Naive thymus-derived CD8-positive, alpha-beta T cell (primary cell): Measurements from ENCODE around the gene TEX51. TPM values are rescaled to one million over a fixed set of nuclear protein-coding genes. Genes with fewer than 3 reads are reported as not detected.

Experiments
- ATAC-seq, 2 donors: fragments of 150-1000 bp; cut with Tn5 transposase in 1 of 2; sonication (Bioruptor Pico), chemical (Tn5 transposase) in 1 of 2; 1 replicate in 1 of 2; 2 replicates in 1 of 2; pipeline ENCODE4 v1.10.0; 2021; ENCODE audit warnings: mild to moderate bottlenecking in 2 of 2, moderate library complexity in 2 of 2
- POLR2A ChIA-PET: fragments of 350-600 bp; sonication (Branson Sonifier 250); formaldehyde crosslinking; loops from one replicate; lab custom pipeline; 2021; ENCODE audit warnings: antibody characterized with exemption; lab: Charles Lee
- DNase-seq, 10 donors: peaks; one replicate each; pipeline versions ENCODE4 v3.0.0 to v3.0.0-alpha.2; 2020 to 2022
- H3K27ac Mint-ChIP-seq, 10 donors: one replicate each; pipeline ENCODE4 v1.8.0; 2020 to 2022; ENCODE audit warnings: mild to moderate bottlenecking in 10 of 10, mixed read lengths in 10 of 10, moderate library complexity in 4 of 10, inconsistent platforms in 1 of 10
- H3K27me3 Mint-ChIP-seq, 5 donors: one replicate each; pipeline ENCODE4 v1.8.0; 2021 to 2022; ENCODE audit warnings: mixed read lengths in 5 of 5
- H3K36me3 Mint-ChIP-seq, 3 donors: one replicate each; pipeline ENCODE4 v1.8.0; 2020 to 2022; ENCODE audit warnings: mixed read lengths in 3 of 3, mild to moderate bottlenecking in 2 of 3, inconsistent platforms in 1 of 3
- H3K4me1 Mint-ChIP-seq, 4 donors: one replicate each; pipeline ENCODE4 v1.8.0; 2021 to 2022; ENCODE audit warnings: mixed read lengths in 4 of 4
- H3K4me3 Mint-ChIP-seq, 10 donors: one replicate each; pipeline ENCODE4 v1.8.0; 2020 to 2022; ENCODE audit warnings: mild to moderate bottlenecking in 10 of 10, mixed read lengths in 10 of 10, moderate library complexity in 6 of 10, inconsistent platforms in 1 of 10
- H3K9me3 Mint-ChIP-seq, 9 donors: one replicate each; pipeline ENCODE4 v1.8.0; 2020 to 2022; ENCODE audit warnings: mixed read lengths in 9 of 9, mild to moderate bottlenecking in 3 of 9, inconsistent platforms in 1 of 9, moderate library complexity in 1 of 9
- polyA plus RNA-seq, 3 donors: library from polyadenylated mRNA; unstranded; fragments of 300-500 nt; fragmentation: Illumina TruSeq; gene quantifications; one replicate each; pipeline ENCODE4 v1.2.3, GENCODE V29; 2021
- total RNA-seq, 8 experiments: library from RNA in 2 of 8; stranded (reverse) in 2 of 8; gene quantifications; one replicate each; pipeline ENCODE4 v1.2.3 and lab custom pipeline; 2021 to 2026

TEX51 gene
- total and polyA plus RNA-seq, 5 experiments from 2014 or later: not detected

DNA sequence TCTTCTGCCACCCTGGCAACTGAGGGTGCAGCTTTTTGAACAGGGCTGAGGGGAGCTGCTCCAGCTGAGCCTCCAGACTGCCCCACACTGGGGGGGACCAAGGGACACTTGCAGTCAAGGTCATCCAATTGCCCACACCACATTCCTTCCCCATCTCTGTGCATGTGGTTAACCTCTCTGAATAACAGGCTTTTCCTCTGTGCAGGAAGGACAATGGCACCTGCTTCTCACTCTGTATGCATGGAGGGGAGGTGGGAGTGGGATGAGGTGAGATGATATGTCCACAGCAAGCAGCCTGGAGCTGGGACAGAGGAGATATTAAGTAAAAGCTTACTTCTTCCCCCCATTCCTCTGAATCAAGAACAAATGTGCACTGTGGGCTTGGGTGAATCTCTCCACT lies 39.1 kb upstream of the TEX51 start:
- no peak for ATAC-seq
- Mint-ChIP-seq H3K9me3 (no peaks in the 10 kb centered on the region), H3K36me3 (no peaks in the 10 kb centered on the region), H3K27ac (peak overlapping the region in 1 of 10 donors; percentile 13), H3K4me3 (no peak overlapping the region), H3K4me1 (peaks cover 0 to 10% (median 0%) of the 10 kb centered on the region in 4 donors), H3K27me3 (peaks cover 2 to 33% (median 12%) of the 10 kb centered on the region in 5 donors)
- DNase-seq: no peak
- POLR2A ChIA-PET: no interaction called here

DNA sequence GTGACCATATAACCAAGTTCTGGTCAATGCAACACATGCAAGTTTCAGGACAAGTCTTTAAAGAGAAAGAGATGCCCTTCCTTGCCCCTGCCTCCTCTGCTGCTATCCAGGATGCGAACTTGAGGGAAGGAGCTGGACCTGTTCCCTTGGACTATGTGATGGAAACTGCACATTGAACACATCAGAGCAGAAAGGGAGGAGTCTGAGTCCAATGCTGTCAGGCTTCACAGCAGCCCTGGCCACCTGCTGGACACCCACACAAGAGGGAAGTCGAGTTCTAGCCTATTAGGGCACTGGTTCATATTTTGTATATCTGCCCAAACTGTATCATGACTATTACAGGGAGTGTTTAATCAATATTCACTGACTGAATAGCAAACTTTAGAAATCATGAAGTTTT lies 38.3 kb upstream of the TEX51 start:
- no peak for ATAC-seq
- Mint-ChIP-seq H3K27me3 (peaks cover 2 to 35% (median 12%) of the 10 kb centered on the region in 5 donors), H3K9me3 (peaks cover 0 to 2% (median 0%) of the 10 kb centered on the region in 9 donors), H3K27ac (no peak overlapping the region), H3K36me3 (peaks cover 0 to 2% (median 0%) of the 10 kb centered on the region in 3 donors), H3K4me3 (no peak overlapping the region), H3K4me1 (peaks cover 0 to 10% (median 0%) of the 10 kb centered on the region in 4 donors)
- POLR2A ChIA-PET: no interaction called here
- no peak for DNase-seq

DNA sequence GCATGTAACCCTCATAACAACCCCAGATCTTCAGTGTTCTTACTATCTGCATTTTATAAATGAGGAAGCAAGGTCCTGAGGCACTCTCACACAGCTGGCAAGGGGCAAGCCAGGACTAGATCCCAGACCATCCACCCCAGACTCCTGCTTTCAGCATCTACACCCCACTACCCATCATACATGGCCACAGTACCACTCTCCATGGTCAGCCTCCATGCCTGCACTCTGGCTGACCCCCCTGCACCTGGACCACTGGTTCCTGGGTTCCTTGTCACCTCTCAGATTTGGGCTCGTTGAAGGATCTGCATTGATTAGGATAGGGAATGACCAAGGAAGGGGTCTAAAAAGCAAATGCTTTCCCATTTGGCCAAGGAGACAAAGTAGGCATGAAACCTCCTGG lies 36.0 kb upstream of the TEX51 start:
- DNase-seq (no peak), ATAC-seq (no peak)
- peaks cover 5 to 48% (median 12%) of the 10 kb centered on the region in 5 donors for H3K27me3 Mint-ChIP-seq
- H3K36me3 Mint-ChIP-seq: peaks cover 0 to 11% (median 0%) of the 10 kb centered on the region in 3 donors
- H3K27ac Mint-ChIP-seq: no peak overlapping the region
- POLR2A ChIA-PET: no interaction called here
- no peak overlapping the region for H3K4me3 Mint-ChIP-seq
- H3K4me1 Mint-ChIP-seq: peaks cover 0 to 10% (median 0%) of the 10 kb centered on the region in 4 donors
- H3K9me3 Mint-ChIP-seq: peaks cover 0 to 12% (median 0%) of the 10 kb centered on the region in 9 donors

DNA sequence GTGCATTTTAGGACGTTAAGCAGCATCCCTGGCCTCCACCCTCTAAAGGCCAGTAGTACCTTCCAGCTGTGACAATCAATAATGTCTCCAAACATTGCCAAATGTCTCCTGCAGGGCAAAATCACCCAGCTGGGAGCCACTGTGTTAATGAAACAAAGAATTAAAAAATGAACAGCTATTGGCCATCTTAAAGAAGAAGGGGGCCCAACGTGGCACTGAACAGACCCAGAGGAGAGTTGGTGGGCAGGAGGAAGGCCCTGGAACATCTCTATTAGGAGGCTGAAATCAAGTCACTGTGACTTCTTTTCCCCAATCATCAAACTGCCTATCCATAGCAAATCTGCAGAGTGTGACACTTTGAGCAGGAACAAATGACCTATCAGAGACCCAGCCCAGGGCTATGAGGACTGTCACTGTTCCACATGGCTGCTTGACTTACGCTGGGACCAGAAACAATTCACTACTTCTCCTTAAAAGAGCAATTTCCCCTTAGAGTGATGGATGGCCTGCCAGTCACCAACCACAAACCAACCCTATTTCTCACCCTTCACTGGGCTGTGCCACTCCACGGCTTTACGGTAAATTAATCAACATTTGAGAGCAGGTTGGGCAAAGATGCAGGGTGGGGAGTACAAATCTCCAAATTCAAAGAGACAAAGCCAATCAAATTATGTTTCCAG lies 35.2 kb upstream of the TEX51 start:
- Mint-ChIP-seq H3K36me3 (peaks cover 0 to 11% (median 0%) of the 10 kb centered on the region in 3 donors), H3K4me3 (no peak overlapping the region), H3K27me3 (peaks cover 6 to 50% (median 12%) of the 10 kb centered on the region in 5 donors), H3K27ac (peak overlapping the region in 1 of 10 donors; percentile 1), H3K9me3 (peaks cover 0 to 12% (median 0%) of the 10 kb centered on the region in 9 donors), H3K4me1 (peaks cover 0 to 10% (median 0%) of the 10 kb centered on the region in 4 donors)
- POLR2A ChIA-PET: no interaction called here
- no peak for ATAC-seq
- DNase-seq: no peak

DNA sequence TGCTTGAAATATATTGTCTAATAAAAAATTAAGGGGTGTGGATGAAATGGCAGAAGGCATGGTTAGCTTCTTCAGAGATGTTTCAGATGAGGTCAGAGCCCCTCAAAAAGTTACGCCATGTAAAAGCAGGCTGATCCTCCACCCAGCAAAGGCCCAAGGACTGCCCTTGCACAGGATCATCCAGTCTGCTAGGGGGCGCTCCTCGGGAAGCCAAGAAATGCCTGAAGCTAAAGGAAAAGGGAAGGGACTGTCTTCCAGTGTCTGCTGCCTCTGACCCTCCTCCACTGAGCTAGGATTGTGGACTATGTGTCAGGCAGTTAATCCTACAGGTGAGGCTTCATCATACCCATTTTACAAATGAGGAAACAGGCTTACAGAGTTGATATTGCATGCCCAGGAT lies 33.8 kb upstream of the TEX51 start:
- peaks cover 0 to 11% (median 0%) of the 10 kb centered on the region in 3 donors for H3K36me3 Mint-ChIP-seq
- DNase-seq (no peak), ATAC-seq (no peak)
- no peak overlapping the region for H3K4me3 Mint-ChIP-seq
- H3K27me3 Mint-ChIP-seq: peaks cover 0 to 39% (median 10%) of the 10 kb centered on the region in 5 donors
- peaks cover 0 to 12% (median 0%) of the 10 kb centered on the region in 9 donors for H3K9me3 Mint-ChIP-seq
- no peak overlapping the region for H3K27ac Mint-ChIP-seq
- POLR2A ChIA-PET: no interaction called here
- peaks cover 0 to 10% (median 0%) of the 10 kb centered on the region in 4 donors for H3K4me1 Mint-ChIP-seq

DNA sequence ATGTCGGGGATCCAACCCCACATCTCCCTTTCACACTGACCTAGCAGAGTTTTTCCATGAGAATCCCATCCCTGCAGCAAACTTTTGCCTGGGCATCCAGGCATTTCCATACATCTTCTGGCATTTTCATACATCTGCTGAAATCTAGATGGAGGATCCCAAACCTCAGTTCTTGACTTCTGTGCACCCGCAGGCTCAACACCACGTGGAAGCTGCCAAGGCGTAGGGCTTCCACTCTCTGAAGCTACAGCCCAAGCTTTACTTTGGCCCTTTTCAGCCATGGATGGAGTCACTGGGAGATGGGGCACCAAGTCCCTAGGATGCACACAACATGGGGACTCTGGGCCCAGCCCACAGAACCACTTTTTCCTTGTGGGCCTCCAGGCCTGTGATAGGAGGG lies 32.2 kb upstream of the TEX51 start:
- H3K36me3 Mint-ChIP-seq: peaks cover 0 to 11% (median 0%) of the 10 kb centered on the region in 3 donors
- H3K27me3 Mint-ChIP-seq: peaks cover 0 to 36% (median 6%) of the 10 kb centered on the region in 5 donors
- H3K27ac Mint-ChIP-seq: no peak overlapping the region
- H3K4me3 Mint-ChIP-seq: no peak overlapping the region
- peaks cover 0 to 10% (median 0%) of the 10 kb centered on the region in 4 donors for H3K4me1 Mint-ChIP-seq
- DNase-seq (no peak), ATAC-seq (no peak)
- POLR2A ChIA-PET: no interaction called here
- H3K9me3 Mint-ChIP-seq: peaks cover 0 to 12% (median 0%) of the 10 kb centered on the region in 9 donors

DNA sequence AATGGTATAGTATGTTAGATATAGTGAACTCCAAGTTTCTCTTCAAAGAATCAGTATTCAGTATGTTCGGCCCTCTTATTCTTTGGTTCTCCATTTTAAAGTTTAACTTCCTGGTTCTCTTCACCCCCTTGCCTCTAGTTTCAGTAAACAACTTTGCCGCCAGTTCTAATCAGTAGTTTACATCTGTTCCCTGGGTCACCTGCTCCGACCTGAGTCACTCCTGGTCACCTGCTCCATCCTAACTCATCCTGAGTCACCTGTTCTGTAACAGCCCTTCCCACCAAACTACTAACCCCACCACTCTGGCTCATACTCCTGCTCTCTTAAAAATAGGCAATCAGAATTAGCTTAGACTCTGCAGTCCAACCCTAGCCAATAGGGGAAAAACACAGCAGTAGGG lies 23.7 kb upstream of the TEX51 start:
- Mint-ChIP-seq H3K27ac (no peak overlapping the region), H3K4me3 (no peak overlapping the region), H3K4me1 (no peaks in the 10 kb centered on the region), H3K27me3 (no peaks in the 10 kb centered on the region), H3K36me3 (peaks cover 0 to 15% (median 0%) of the 10 kb centered on the region in 3 donors), H3K9me3 (peaks cover 14 to 41% (median 22%) of the 10 kb centered on the region in 9 donors)
- DNase-seq (no peak), ATAC-seq (no peak)
- POLR2A ChIA-PET: no interaction called here

DNA sequence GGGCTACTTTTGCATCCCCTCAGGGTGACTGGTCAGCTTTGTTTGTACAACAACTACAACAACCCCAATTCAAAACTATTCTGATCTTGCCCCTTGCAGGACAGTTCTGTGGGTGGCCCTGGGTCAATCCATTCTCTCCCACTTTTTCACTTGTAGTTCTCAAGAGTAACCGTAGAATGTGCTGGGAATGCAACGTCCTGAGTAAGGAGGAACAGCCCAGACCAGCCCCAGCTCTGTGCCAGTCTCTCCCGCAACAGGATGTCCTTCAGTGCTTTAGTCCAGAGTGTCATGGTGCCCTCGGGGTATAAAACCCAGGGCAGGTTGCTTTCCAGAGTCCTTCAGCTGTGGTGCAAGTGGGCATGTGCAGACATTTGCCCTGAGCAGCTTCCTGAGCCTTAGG lies 22.1 kb upstream of the TEX51 start:
- Mint-ChIP-seq H3K27me3 (peaks cover 0 to 2% (median 0%) of the 10 kb centered on the region in 5 donors), H3K4me3 (no peak overlapping the region), H3K9me3 (peaks cover 14 to 41% (median 22%) of the 10 kb centered on the region in 9 donors), H3K4me1 (no peaks in the 10 kb centered on the region), H3K36me3 (peaks cover 0 to 15% (median 0%) of the 10 kb centered on the region in 3 donors), H3K27ac (no peak overlapping the region)
- POLR2A ChIA-PET: no interaction called here
- ATAC-seq (no peak), DNase-seq (no peak)

DNA sequence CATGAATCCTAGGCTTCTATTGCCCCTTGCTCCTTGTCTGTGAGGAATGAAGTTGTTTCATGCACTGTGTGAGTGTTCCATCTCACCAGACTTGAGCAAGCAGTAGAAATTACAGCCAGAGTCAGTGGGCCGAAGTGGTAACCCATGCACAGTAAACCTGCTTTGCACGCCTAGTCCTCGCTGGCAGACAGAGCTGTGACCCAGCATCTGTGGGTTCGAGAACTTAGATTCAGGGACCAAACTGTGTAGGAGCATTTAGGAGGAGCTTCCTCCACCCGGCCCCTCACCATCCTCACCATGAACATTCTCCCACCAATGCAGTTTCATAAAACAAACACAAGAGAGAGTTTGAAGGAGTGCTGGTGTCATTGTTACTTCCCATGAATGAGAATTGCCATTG lies 21.6 kb upstream of the TEX51 start:
- H3K36me3 Mint-ChIP-seq: peaks cover 0 to 15% (median 0%) of the 10 kb centered on the region in 3 donors
- H3K27me3 Mint-ChIP-seq: peaks cover 0 to 4% (median 0%) of the 10 kb centered on the region in 5 donors
- H3K4me3 Mint-ChIP-seq: no peak overlapping the region
- POLR2A ChIA-PET: no interaction called here
- ATAC-seq (no peak), DNase-seq (no peak)
- H3K27ac Mint-ChIP-seq: no peak overlapping the region
- peaks cover 14 to 41% (median 22%) of the 10 kb centered on the region in 9 donors for H3K9me3 Mint-ChIP-seq
- H3K4me1 Mint-ChIP-seq: no peaks in the 10 kb centered on the region

DNA sequence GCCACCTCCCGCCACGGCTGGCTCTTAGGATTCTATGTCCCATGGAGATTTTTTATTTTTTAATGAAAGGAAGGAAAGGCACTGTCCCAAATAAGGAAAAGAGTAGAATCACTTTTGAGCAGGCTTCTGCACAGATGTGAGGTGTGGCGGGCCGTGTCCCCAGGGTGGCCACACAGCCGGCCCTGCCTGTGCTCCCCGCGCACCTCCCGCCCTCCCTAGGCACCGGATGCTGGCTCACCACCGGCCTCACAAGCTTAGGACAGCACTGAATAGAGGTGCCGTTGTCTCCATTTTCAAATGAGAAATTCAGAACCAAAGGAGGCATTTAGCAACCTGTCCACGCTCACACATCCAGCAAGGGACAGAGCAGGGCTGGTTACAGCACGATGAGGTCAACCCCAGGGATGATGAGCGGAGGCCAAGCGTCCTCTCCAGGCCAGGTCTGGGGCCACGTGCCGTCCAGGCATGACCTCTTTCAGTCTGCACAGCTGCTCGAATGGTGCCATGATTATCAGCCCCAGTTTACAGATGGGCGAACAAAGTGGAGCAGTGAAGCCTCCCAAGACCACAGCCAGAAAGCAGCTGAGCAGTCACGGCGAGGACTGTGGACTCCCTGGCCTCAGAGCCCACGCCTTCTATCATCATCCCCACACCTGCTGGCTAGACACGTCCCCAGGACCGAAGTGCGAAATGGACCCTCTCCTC lies 20.7 kb upstream of the TEX51 start:
- DNase-seq (no peak), ATAC-seq (no peak)
- H3K9me3 Mint-ChIP-seq: peaks cover 14 to 41% (median 21%) of the 10 kb centered on the region in 9 donors
- no peak overlapping the region for H3K27ac Mint-ChIP-seq
- H3K36me3 Mint-ChIP-seq: peaks cover 0 to 15% (median 0%) of the 10 kb centered on the region in 3 donors
- POLR2A ChIA-PET: no interaction called here
- H3K27me3 Mint-ChIP-seq: peaks cover 0 to 5% (median 0%) of the 10 kb centered on the region in 5 donors
- no peaks in the 10 kb centered on the region for H3K4me1 Mint-ChIP-seq
- no peak overlapping the region for H3K4me3 Mint-ChIP-seq

DNA sequence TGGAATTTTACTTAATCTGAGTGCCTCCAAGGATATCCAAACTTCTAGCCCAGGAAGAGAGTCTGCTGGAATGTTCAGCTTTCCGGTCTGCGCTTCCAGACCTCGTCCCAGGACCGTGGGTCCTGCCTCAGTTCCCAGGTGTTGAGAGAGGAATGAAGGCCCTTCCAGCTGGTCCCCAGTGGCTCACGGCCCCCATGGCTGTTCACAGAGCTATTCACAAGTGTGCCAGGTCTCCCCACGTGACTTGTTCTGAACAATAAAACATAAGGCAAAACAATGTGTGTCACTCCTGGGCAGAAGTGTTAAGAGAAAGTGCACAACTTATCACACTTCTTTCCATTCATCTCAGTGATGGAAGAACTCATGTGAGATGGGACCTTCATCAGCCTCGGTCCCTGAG lies 20.1 kb upstream of the TEX51 start:
- H3K27me3 Mint-ChIP-seq: peaks cover 0 to 10% (median 0%) of the 10 kb centered on the region in 5 donors
- H3K4me1 Mint-ChIP-seq: no peaks in the 10 kb centered on the region
- peaks cover 14 to 36% (median 20%) of the 10 kb centered on the region in 9 donors for H3K9me3 Mint-ChIP-seq
- POLR2A ChIA-PET: no interaction called here
- H3K36me3 Mint-ChIP-seq: peaks cover 0 to 15% (median 0%) of the 10 kb centered on the region in 3 donors
- no peak overlapping the region for H3K27ac Mint-ChIP-seq
- DNase-seq: no peak
- H3K4me3 Mint-ChIP-seq: no peak overlapping the region
- no peak for ATAC-seq

DNA sequence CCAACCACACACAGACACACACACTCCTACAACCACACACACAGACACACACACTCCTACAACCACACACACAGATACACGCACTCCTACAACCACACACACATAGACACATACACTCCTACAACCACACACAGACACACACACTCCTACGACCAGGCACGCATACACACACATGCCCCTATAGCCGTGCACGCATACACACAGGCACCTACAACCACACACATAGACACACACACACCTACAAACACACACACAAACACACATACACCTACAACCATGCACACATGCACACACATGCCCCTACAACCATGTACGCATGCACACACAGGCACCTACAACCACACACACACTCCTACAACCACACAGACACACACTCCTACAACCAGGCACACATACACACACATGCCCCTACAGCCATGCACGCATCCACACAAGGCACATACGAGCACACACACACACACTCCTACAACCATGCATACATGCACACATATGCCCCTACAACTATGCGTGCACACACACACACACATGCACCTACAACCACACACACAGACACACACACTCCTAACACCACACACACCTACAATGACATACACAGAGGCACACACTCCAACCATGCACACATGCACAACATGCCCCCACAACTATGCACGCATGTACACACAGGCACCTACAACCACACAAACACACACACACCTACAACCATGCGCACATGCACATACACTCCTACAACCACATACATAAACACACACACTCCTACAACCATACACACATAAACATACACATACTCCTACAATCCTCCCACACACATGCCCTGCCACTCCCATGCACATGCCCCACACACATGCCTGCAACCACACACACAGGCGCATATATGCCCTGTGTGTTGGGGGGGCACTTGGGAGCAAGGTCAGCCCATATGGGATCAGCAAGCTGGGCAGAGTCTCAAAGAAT lies 19.1 kb upstream of the TEX51 start:
- Mint-ChIP-seq H3K4me1 (no peaks in the 10 kb centered on the region), H3K36me3 (peaks cover 0 to 13% (median 0%) of the 10 kb centered on the region in 3 donors), H3K4me3 (no peak overlapping the region), H3K9me3 (peaks cover 11 to 25% (median 12%) of the 10 kb centered on the region in 9 donors), H3K27me3 (peaks cover 0 to 10% (median 0%) of the 10 kb centered on the region in 5 donors), H3K27ac (no peak overlapping the region)
- no peak for DNase-seq
- ATAC-seq: no peak
- POLR2A ChIA-PET: no interaction called here
